Measurements from ENCODE around the gene KIF1B.

DNA sequence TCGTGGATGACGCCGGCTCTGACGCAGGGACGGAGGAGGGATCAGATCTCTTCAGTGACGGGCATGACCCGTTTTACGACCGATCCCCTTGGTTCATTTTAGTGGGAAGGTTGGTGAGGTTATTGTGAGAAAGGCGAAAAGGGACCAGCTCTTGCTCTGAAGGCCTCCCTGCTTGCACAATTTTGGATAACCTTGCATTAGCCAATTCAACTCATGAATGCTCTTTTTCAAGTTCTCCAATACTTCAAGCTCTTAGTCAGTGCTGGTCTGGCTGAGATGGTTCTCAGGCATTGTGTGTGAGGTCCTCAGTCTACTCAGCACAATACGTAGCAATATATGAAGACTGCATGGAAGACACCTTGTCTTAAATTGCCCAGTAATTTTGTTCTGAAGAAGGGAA lies 115.9 kb downstream of the KIF1B start:
- no peak for TF ChIP-seq CTCF (IDR thresholded peaks at IDR 0.05; ENCODE audit: insufficient read depth, low read length, poor library complexity, severe bottlenecking)
- TF ChIP-seq EZH2phosphoT487 (conservative IDR thresholded peaks at IDR 0.05; ENCODE audit: low read length), result no peak
